ENCODE results near the gene BTD. TPM values are rescaled to one million over a fixed set of nuclear protein-coding genes. Genes with fewer than 3 reads are reported as not detected.

The BTD gene
- total RNA-seq, 2 experiments from 2014 or later: 8.3 to 9.6 TPM

DNA sequence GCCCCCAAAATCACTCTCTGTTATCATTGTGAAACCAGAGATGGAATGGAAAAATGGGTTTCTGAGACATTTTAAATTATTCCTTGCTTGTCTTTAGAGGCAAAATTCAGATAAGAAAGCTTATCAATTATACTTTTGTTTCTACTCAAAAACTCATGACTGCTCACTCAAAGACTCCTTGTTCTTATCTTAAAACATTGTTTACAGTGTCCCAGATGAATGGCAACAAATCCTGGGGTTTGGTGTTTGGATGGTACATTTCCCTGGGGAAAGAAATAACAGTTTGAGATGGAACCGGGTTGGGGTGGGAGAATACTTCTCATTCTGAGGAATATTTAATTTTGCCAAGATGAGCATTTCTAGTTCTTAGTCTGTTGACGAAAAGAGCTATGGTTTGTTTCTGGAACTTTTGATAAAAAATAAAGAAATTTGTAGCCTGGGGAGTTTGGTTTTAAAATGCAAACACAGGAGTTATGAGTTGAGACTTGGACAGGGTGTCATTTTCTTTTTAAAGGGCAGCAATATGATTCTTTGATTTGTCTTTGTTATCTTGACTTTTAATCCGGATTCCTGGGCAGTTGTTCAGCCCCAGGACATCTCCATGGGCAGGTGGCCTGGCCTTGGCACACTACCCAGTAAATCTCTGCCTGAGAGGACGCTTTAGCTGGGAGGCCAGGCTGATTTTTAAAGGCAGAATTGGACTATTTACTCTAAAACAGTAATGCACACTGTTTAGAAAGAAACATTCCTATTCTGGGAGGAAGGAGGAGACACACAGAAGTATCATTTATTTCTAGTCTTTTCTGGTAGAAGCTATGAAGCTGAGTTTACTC is 32.4 kb downstream of the BTD start:
- H3K9me3 Mint-ChIP-seq: no peaks in the 10 kb centered on the region
- no peak overlapping the region for H3K4me3 Mint-ChIP-seq
- H3K36me3 Mint-ChIP-seq: peaks cover 1% of the 10 kb centered on the region
- H3K4me1 Mint-ChIP-seq: peaks cover 31% of the 10 kb centered on the region
- no peak overlapping the region for H3K27ac Mint-ChIP-seq
- DNase-seq (no peak), ATAC-seq (ENCODE audit: low read depth) (no peak)
- H3K27me3 Mint-ChIP-seq: no peaks in the 10 kb centered on the region
- POLR2A ChIA-PET: no interaction called here

DNA sequence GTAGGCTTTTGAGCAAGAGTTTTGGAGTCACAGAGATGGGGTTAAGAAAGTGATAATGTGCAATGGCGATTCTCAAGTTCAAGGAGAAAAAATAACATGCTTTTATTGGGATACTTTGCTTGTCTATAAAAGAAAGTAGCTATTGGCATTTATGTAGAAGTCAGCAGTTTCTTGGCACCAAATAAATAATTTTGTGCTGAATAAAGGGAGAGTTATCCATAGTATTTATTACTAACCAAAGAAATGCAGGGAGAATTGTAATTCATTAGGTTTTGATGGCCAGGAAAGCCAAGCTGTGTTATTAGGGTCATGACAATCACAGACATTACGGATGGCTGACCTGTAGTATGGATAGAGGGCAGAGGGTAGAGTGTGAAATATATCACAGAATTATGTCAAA is 33.1 kb downstream of the BTD start:
- Mint-ChIP-seq H3K4me3 (no peak overlapping the region), H3K4me1 (peaks cover 31% of the 10 kb centered on the region), H3K9me3 (no peaks in the 10 kb centered on the region), H3K36me3 (peaks cover 1% of the 10 kb centered on the region), H3K27me3 (no peaks in the 10 kb centered on the region), H3K27ac (no peak overlapping the region)
- ATAC-seq (ENCODE audit: low read depth) (no peak), DNase-seq (no peak)
- POLR2A ChIA-PET: no interaction called here

DNA sequence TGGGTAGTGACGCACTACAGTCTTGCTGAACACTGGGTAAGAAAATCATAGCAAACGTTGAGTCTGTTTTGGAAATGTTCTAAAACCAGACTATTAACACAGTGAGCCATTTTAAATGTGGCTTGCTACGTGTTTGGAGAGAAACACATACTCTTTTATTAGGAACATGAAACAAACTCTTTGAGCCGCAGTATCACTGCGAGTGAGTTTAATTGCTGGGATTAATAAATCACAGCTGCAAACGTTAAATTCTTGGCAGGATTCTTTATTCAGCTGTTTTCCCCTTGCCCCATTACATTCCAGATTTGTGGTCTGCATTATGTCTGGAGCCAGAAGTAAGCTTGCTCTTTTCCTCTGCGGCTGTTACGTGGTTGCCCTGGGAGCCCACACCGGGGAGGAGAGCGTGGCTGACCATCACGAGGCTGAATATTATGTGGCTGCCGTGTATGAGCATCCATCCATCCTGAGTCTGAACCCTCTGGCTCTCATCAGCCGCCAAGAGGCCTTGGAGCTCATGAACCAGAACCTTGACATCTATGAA is 33.6 kb downstream of the BTD start:
- Mint-ChIP-seq H3K4me1 (peaks cover 27% of the 10 kb centered on the region), H3K36me3 (peaks cover 1% of the 10 kb centered on the region), H3K9me3 (no peaks in the 10 kb centered on the region), H3K4me3 (no peak overlapping the region), H3K27me3 (no peaks in the 10 kb centered on the region), H3K27ac (no peak overlapping the region)
- POLR2A ChIA-PET: interaction anchor here (1.1 kb wide), 1 partner anchor 162 kb away, joined by 3 read pairs; no protein-coding TSS in a partner anchor
- DNase-seq (no peak), ATAC-seq (ENCODE audit: low read depth) (no peak)

DNA sequence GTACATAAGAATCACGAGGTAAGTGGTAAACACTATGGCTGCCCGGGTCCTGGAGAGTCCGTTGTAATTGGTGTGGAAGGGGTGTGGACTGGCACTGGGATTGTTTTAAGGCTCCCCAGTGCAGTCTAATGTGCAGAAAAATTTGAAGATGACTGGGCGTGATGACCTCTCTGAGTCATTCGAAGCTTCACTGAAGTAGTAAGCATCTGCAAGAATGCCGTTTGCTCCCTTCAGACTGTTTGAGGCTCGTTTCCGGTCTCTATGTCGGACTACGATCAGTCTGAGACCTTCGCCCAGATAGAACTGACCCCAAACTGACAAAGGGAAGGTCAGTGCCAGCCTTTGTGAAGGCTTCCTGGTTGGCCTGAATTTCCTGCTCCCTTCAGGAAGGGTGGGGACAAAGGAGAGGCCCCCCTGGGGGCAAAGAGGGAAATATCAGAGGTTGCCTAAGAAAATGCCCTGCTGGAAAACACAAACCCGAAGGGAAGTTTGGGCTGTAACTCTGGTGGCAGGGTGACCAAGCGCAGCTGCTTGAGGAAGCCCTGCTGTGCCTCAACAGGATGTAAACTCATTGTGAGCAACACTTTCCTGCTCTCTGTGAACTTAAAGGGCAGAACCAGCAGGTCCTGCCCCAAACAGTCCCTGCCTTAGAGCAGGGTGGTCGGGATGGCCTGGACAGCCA is 34.6 kb downstream of the BTD start:
- Mint-ChIP-seq H3K27me3 (no peaks in the 10 kb centered on the region), H3K36me3 (peaks cover 1% of the 10 kb centered on the region), H3K4me1 (peaks cover 21% of the 10 kb centered on the region), H3K4me3 (no peak overlapping the region), H3K27ac (peak overlapping the region; percentile 26), H3K9me3 (no peaks in the 10 kb centered on the region)
- ATAC-seq (ENCODE audit: low read depth): peak; percentile 86
- no peak for DNase-seq
- POLR2A ChIA-PET: interaction anchor here (0.6 to 1.1 kb wide), 2 partner anchors 12 to 161 kb away, joined by 3 read pairs; no protein-coding TSS in a partner anchor

DNA sequence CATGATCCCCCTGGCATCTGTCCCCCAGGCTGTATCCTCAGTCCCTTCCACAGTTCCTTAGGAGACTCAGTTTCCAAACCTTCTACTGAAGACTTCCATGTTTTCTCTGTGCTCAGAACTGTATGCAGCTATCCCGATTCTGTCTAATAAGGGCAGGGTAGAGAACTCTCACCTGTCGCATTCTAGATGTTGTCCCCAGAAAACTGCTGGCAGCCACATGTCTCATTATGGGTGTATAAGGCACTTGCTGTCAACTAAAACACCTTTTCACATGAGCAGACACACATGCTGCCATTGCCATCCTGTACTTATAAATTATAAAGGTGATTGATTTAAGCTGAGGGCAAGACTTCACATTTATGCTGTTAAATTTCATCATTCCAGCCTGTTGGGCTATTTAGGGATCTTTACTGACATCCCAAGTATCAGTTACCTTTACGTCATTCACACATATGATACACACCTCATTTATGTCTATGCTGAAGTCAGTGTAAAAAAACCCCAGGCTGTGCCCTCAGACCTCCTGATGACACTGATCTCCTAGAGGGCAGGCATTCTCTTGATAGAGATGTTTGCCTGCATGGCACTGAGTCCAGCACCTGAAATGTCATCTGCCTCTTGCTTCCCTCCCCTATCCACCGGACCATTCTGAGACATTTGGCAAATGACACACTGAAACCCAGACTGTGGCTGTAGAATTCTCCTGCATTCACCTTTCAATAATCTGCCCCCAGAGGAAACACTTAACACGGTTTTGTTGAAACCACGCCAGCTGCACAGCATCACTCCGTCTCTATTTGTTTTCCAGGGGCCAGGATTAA is 35.8 kb downstream of the BTD start:
- peaks cover 1% of the 10 kb centered on the region for H3K36me3 Mint-ChIP-seq
- H3K27ac Mint-ChIP-seq: no peak overlapping the region
- no peaks in the 10 kb centered on the region for H3K27me3 Mint-ChIP-seq
- no peaks in the 10 kb centered on the region for H3K9me3 Mint-ChIP-seq
- H3K4me1 Mint-ChIP-seq: peaks cover 20% of the 10 kb centered on the region
- DNase-seq (no peak), ATAC-seq (ENCODE audit: low read depth) (no peak)
- POLR2A ChIA-PET: no interaction called here
- H3K4me3 Mint-ChIP-seq: no peak overlapping the region

DNA sequence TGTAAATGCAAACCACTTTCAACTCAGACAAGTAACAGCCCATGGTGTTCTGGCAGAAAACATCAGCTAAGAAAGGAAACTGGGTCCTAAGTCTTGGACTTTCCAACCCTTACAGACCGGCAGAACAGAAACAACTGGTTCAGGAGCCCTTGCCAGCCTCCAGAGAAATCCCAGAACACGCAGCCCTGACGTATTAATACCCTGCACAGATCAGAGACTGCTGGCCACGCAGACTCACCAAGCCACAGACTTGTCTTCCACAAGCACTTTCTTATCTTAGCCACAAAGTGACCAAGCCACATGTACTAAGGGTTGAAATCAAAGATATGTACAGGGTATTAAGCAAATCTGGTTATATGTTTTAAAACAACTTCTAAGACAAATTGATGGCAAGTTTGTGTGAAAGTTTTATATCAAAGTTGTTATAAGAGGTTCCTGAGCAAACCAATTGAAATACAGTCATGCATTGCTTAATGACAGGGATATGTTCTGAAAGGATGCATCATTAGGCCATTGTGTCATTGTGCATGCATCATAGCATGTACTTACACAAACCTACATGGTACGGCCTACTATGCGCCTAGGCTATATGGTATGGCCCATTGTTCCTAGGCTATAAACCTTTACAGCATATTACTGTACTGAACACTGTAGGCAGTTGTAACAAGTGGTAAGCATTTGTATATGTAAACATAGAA is 36.8 kb downstream of the BTD start:
- POLR2A ChIA-PET: no interaction called here
- DNase-seq (no peak), ATAC-seq (ENCODE audit: low read depth) (no peak)
- Mint-ChIP-seq H3K4me1 (peaks cover 20% of the 10 kb centered on the region), H3K27me3 (no peaks in the 10 kb centered on the region), H3K9me3 (no peaks in the 10 kb centered on the region), H3K4me3 (no peak overlapping the region), H3K27ac (no peak overlapping the region), H3K36me3 (peaks cover 3% of the 10 kb centered on the region)

DNA sequence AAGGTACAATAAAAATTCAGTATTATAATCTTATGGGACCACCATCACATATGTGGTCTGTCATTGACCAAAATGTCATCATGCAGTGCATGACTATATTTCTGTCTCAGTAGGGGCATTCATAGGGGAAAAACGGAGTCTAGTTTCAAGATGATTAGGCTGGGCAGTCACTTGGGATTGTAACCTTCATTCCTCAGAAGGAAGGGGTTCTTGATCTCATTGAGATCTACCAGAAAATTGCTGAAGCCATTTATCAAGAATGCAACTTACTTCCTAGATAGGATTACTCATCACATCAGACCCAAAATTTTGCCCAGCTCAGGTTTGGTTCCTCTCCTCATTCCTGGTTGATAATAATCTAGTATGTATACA is 37.3 kb downstream of the BTD start:
- H3K36me3 Mint-ChIP-seq: peaks cover 3% of the 10 kb centered on the region
- no peaks in the 10 kb centered on the region for H3K27me3 Mint-ChIP-seq
- ATAC-seq (ENCODE audit: low read depth) (no peak), DNase-seq (no peak)
- H3K9me3 Mint-ChIP-seq: no peaks in the 10 kb centered on the region
- no peak overlapping the region for H3K27ac Mint-ChIP-seq
- H3K4me3 Mint-ChIP-seq: no peak overlapping the region
- POLR2A ChIA-PET: no interaction called here
- peaks cover 20% of the 10 kb centered on the region for H3K4me1 Mint-ChIP-seq

DNA sequence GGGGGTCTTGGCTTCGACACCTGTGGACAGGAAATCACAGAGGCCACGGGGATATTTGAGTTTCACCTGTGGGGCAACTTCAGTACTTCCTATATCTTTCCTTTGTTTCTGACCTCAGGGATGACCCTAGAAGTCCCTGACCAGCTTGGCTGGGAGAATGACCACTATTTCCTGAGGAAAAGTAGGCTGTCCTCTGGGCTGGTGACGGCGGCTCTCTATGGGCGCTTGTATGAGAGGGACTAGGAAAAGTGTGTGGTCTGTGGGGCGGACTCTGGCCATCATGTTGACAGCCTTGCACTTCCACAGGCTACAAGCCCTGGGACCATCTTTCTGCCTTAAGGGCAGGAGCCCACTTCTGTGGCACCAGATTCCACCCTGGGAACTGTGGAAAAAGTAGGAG is 43.7 kb downstream of the BTD start:
- H3K9me3 Mint-ChIP-seq: peaks cover 7% of the 10 kb centered on the region
- H3K27me3 Mint-ChIP-seq: peaks cover 25% of the 10 kb centered on the region
- POLR2A ChIA-PET: no interaction called here
- peaks cover 19% of the 10 kb centered on the region for H3K36me3 Mint-ChIP-seq
- no peak for DNase-seq
- no peak overlapping the region for H3K27ac Mint-ChIP-seq
- H3K4me3 Mint-ChIP-seq: no peak overlapping the region
- no peak for ATAC-seq (ENCODE audit: low read depth)
- peaks cover 25% of the 10 kb centered on the region for H3K4me1 Mint-ChIP-seq

DNA sequence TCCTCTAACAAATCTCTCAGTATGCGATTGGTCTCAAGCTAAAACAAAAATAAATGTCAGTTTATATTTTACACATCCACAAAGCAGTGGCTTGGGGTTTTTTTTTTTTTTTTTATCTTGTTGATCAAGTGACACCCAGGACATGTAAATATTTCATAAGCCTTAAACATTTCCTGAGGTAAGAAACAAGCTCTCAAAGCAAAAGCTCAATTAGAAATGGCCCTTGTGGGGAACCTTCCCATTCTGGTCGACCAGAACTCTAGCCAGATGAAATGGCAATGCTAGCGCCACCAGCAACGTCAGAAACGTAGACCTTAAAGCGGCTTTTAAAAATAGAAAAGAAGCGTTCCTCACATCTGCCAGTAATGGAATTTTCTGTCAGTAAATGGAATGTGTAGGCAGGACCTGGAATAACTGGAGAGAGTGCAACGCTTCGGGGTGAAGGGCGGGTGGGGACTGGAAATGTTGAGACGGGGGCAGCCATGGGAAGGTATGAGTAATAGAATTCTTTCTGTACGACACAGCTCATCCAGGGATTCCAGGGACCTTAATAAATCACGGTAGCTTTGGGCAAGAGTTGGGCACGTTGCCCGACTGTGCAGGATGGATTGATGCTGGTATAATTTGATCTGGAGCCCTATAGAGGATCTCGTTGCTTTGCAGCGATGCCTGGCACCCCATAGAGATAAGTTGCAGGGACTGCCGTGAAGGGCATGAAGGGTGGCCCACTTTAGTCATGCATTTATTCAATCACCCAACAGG is 44.4 kb downstream of the BTD start:
- POLR2A ChIA-PET: no interaction called here
- H3K27me3 Mint-ChIP-seq: peaks cover 31% of the 10 kb centered on the region
- no peak for DNase-seq
- H3K9me3 Mint-ChIP-seq: peaks cover 7% of the 10 kb centered on the region
- no peak for ATAC-seq (ENCODE audit: low read depth)
- peaks cover 25% of the 10 kb centered on the region for H3K4me1 Mint-ChIP-seq
- H3K27ac Mint-ChIP-seq: no peak overlapping the region
- no peak overlapping the region for H3K4me3 Mint-ChIP-seq
- H3K36me3 Mint-ChIP-seq: peaks cover 24% of the 10 kb centered on the region

DNA sequence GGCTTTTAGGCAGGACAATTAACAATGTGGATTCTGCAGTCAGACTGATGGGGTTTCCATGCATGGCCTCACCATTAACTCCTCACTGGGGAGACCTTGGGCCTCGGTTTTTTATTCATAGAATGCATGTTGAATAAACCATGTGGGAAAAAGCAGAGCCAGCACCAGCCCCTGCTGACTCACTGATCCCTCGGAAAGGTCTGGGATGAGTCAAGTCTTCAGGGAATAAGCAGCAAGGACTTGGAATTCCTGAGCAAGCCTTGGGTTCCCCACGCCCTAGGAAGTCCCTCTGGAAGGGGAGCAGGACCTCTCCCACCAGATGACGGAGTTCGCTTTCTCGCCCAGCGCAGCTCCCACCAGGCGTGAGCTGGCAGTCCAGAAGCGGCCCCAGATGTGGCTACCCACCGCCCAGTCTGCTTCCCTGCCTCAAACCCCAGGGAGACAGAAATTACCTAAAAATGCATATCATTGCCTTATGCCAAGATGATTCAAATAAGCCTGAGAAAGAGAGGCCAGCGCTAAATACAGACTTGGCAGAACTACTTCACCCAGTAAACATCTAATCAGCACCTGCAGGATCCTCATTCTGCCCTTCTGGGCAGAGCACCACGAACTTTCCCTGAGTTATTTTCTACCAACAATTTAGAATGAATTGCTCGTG is 45.4 kb downstream of the BTD start:
- H3K9me3 Mint-ChIP-seq: peaks cover 13% of the 10 kb centered on the region
- peaks cover 27% of the 10 kb centered on the region for H3K4me1 Mint-ChIP-seq
- H3K36me3 Mint-ChIP-seq: peaks cover 27% of the 10 kb centered on the region
- POLR2A ChIA-PET: interaction anchor here (0.6 kb wide), 1 partner anchor 150 kb away, joined by 4 read pairs; no protein-coding TSS in a partner anchor
- H3K4me3 Mint-ChIP-seq: peak overlapping the region; percentile 64
- H3K27me3 Mint-ChIP-seq: peaks cover 42% of the 10 kb centered on the region
- peak overlapping the region; percentile 70 for H3K27ac Mint-ChIP-seq
- ATAC-seq (ENCODE audit: low read depth): peak; percentile 15
- no peak for DNase-seq

DNA sequence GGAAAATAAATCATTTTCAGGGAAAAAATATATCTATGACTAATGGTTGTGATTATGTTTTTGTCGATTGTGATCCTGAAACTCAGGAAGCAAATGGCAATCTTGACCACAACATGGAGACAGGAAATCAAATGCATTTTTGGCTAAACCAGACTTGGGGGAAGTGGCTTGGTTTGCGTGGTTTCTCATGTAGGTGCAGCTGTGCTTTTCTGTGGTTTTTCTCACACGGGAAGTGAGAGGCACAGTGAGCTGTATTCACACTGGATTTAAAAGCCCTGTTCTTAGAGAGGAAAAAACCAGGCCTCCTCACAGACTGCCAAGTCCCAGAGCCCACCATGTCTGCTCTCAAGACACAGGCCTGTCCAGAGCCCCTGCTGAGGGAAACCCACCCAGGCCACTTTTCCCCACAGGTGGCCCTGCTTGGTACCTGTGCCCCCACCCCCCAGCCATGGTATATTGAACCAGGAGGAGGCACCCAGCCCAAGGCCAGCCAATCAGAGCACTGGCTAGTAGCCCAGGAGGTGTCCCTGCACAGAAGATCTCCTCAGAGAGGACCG is 46.1 kb downstream of the BTD start:
- Mint-ChIP-seq H3K27ac (peak overlapping the region; percentile 70), H3K36me3 (peaks cover 27% of the 10 kb centered on the region), H3K27me3 (peaks cover 46% of the 10 kb centered on the region), H3K4me3 (peak overlapping the region; percentile 64), H3K4me1 (peaks cover 27% of the 10 kb centered on the region), H3K9me3 (peaks cover 13% of the 10 kb centered on the region)
- POLR2A ChIA-PET: interaction anchor here (0.6 kb wide), 1 partner anchor 11 kb away, joined by 3 read pairs; no protein-coding TSS in a partner anchor
- ATAC-seq (ENCODE audit: low read depth) (peak; percentile 97), DNase-seq (peak; percentile 66)

Measured in activated naive CD8-positive, alpha-beta T cell treated with anti-CD3 and anti-CD28 coated beads, Interleukin-2, amount 10 ng/mL, durations not matched to agents 7 days and 5 days (primary cell).